Mucosa of descending colon (tissue), 3 donors: ENCODE results near the gene FHL5. TPM values are rescaled to one million over a fixed set of nuclear protein-coding genes. Genes with fewer than 3 reads are reported as not detected.
"Not testable (repeated sequence)": the region's sequence is repeated elsewhere in the genome, so short reads cannot be mapped to it uniquely, and the experiment has no call there.

Source experiments
- ATAC-seq: fragments of 200-7000 bp; cut with Tn5 transposase; one replicate; pipeline ENCODE4 v1.9.1; 2020; ENCODE audit warnings: mild to moderate bottlenecking, moderate library complexity
- DNase-seq, 3 donors: peaks; one replicate each; pipeline ENCODE4 v3.0.0-alpha.2; 2020
- H3K36me3 ChIP-seq: fragments of 200-600 bp; one replicate; pipeline ENCODE4 v1.8.0; 2021; ENCODE audit warnings: low read depth, mild to moderate bottlenecking
- H3K4me1 ChIP-seq: fragments of 200-600 bp; one replicate; pipeline ENCODE4 v1.8.0; 2021; ENCODE audit warnings: low read depth, mild to moderate bottlenecking
- H3K4me3 ChIP-seq: fragments of 200-600 bp; one replicate; pipeline ENCODE4 v1.8.0; 2021; ENCODE audit warnings: mild to moderate bottlenecking
- H3K9me3 ChIP-seq: fragments of 200-600 bp; one replicate; pipeline ENCODE4 v1.8.0; 2021; ENCODE audit warnings: mild to moderate bottlenecking
- intact Hi-C, 2 donors: fragments of 100-400 bp; cut with DNase I in 1 of 2; cut with micrococcal nuclease in 1 of 2; formaldehyde crosslinking; loops; one replicate each; pipeline versions ENCODE4 v1.11.0 to v1.11.1; 2022; cut with DNase I, micrococcal nuclease
- total RNA-seq, 3 donors: library from RNA; stranded (reverse); fragmentation: NEBNext Ultra II Directional in 2 of 3; extraction: Animal tissue kit (Norgen Biotek cat#: 25700) in 2 of 3; gene quantifications; one replicate each; pipeline versions ENCODE4 v1.2.1 to v1.2.4, GENCODE V29; 2021 to 2023
- TF ChIP-seq, protein P1 (sequence below): fragments of 200-600 bp; IDR thresholded peaks from one replicate; pipeline ENCODE4 v1.8.0; 2022; ENCODE audit warnings: antibody characterized with exemption, mild to moderate bottlenecking
- donor health status: DM: no; HTN: no; CAD: no; lungs with moderate emphysema.
- donor health status: DM: no; HTN: no; CAD: no.
- donor health status: DM: no; HTN: yes; CAD: no.

The FHL5 gene
- total RNA-seq, 3 donors from 2014 or later: 0.69 to 7.2 (median 4.2) TPM

DNA sequence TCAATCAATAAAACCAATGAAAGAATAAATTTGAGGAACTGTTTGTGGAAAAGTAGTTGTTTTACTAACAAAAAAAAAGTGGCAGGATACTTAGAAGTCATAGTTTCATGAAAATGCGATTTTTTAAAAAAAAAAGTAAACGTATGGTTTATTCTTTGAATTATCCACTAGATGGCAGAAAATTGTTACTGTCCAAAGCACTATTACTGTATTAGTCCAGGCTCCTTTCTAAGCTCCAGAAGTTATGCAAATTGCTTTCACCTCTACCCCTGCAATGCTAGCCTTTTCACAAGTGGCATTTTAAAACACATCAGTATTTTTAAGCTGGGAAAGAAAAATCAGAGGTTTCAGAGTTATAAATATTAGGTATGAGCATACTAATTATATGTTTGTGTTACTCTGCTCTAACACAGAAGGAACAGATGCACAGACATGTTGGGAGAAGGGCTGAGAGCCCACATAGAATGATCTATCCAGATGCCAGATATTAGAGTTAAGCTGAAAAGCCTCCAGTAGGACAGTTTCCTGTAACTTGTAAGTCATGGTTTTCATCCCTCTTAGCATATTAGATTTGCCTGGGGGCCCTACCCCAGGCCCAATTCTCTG, 63.9 kb downstream of the FHL5 start:
- TF ChIP-seq, protein P1, sequence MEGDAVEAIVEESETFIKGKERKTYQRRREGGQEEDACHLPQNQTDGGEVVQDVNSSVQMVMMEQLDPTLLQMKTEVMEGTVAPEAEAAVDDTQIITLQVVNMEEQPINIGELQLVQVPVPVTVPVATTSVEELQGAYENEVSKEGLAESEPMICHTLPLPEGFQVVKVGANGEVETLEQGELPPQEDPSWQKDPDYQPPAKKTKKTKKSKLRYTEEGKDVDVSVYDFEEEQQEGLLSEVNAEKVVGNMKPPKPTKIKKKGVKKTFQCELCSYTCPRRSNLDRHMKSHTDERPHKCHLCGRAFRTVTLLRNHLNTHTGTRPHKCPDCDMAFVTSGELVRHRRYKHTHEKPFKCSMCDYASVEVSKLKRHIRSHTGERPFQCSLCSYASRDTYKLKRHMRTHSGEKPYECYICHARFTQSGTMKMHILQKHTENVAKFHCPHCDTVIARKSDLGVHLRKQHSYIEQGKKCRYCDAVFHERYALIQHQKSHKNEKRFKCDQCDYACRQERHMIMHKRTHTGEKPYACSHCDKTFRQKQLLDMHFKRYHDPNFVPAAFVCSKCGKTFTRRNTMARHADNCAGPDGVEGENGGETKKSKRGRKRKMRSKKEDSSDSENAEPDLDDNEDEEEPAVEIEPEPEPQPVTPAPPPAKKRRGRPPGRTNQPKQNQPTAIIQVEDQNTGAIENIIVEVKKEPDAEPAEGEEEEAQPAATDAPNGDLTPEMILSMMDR: no peak
- no peaks in the 10 kb centered on the region for H3K9me3 ChIP-seq
- H3K4me1 ChIP-seq: no peaks in the 10 kb centered on the region
- ATAC-seq (peak; percentile 34), DNase-seq (no peak)
- H3K4me3 ChIP-seq: no peak overlapping the region
- intact Hi-C loops: loop anchor here in 1 of 2 donors (5.0 kb wide), 1 partner anchor 430 kb away; no protein-coding TSS in a partner anchor
- H3K36me3 ChIP-seq: no peaks in the 10 kb centered on the region

DNA sequence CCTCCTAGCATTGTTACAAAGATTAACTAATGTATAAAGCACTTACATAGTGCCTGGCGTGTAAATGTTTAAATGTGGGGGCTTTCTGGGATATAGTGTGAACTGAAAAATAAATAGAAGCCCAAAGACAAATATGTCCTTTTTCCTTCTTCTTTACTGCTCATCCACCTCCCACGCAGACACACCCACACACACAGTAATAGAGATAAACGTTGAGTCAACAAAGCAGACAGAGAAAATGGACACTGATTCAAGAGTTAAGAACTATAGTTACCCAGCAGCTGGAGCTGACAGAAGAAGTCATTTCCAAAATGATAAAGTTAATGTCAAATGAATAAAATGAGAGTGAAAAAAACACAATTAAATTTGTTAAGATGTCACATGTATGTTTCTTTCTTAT, 68.3 kb downstream of the FHL5 start:
- no peaks in the 10 kb centered on the region for H3K4me1 ChIP-seq
- no peak overlapping the region for H3K4me3 ChIP-seq
- H3K9me3 ChIP-seq: no peaks in the 10 kb centered on the region
- ATAC-seq (no peak), DNase-seq (no peak)
- no peaks in the 10 kb centered on the region for H3K36me3 ChIP-seq
- intact Hi-C loops: no loop called here
- TF ChIP-seq, protein P1: no peak

DNA sequence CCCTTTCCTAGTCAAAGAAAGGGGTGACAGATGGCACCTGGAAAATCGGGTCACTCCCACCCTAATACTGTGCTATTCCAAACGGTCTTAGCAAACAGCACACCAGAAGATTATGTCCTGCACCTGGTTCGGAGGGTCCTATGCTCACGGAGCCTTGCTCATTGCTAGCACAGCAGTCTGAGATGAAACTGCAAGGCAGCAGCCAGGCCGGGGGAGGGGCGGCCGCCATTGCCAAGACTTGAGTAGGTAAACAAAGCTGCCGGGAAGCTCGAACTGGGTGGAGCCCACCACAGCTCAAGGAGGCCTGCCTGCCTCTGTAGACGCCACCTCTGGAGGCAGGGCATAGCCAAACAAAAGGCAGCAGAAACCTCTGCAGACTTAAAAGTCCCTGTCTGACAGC, 75.1 kb downstream of the FHL5 start:
- ATAC-seq, H3K9me3 ChIP-seq, DNase-seq, H3K36me3 ChIP-seq, H3K4me3 ChIP-seq, H3K4me1 ChIP-seq, intact Hi-C loops: not testable (repeated sequence)

DNA sequence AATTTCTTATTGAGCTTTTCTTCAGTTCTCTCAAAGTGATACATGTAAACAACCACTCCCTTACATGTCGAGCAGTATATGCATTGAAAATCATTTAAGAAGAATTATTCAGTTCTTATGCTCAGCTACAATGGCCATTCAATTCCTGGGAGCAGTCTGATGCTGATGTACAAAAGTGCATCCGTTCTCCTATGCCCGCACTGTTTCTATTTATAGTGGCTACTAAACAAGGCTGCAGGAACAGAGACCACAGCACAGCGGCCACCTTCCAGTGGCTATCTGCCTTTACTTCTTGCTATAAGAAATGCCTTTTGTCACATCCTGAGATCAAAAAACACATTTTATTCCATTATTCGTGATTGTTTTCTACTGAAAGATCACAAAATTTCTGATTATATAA, 82.2 kb downstream of the FHL5 start:
- no peaks in the 10 kb centered on the region for H3K36me3 ChIP-seq
- TF ChIP-seq, protein P1: no peak
- no peak overlapping the region for H3K4me3 ChIP-seq
- DNase-seq (no peak), ATAC-seq (no peak)
- intact Hi-C loops: no loop called here
- H3K9me3 ChIP-seq: no peaks in the 10 kb centered on the region
- H3K4me1 ChIP-seq: no peaks in the 10 kb centered on the region

DNA sequence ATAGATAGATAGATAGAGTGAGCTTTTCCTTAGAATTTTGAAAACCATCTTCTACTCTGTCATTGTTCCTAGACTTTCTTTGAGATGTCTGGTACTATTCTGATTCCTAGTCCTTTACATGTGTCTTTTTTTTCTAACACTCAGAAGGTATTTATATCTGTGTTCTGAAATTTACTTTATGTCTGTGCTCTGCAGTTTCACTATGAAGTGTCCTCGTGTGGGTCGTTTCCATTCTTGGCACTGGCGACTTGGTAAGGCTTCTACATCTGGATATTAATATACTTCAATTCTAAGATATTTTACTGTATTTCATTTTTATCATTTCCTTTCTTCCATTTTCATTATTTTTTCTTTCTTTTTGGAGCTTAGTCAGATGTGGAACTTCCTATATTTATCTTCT, 87.0 kb downstream of the FHL5 start:
- TF ChIP-seq, protein P1: no peak
- Histone ChIP-seq H3K4me3 (no peak overlapping the region), H3K36me3 (no peaks in the 10 kb centered on the region), H3K9me3 (no peaks in the 10 kb centered on the region), H3K4me1 (no peaks in the 10 kb centered on the region)
- ATAC-seq (no peak), DNase-seq (no peak)
- intact Hi-C loops: no loop called here

DNA sequence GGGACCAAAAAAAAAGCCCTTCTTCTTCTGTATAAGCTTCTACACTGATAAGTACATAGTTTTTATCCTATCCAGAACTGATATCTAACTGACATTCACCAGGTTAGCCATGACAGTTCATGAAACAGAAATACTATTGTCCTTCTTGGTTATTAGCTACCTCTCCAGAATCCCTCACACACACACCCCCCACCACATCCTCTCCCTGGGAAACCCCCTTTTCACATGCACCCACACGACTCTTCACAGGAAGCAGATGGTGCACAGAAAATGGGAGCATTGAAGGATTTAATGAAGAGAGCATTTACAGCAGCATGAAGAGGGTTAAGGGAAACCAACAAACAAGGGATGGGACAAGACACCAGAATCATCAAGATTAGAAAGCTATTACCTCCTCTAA, 88.9 kb downstream of the FHL5 start:
- Histone ChIP-seq H3K36me3 (no peaks in the 10 kb centered on the region), H3K4me1 (no peaks in the 10 kb centered on the region), H3K4me3 (no peak overlapping the region), H3K9me3 (no peaks in the 10 kb centered on the region)
- TF ChIP-seq, protein P1: no peak
- DNase-seq: no peak
- intact Hi-C loops: no loop called here
- ATAC-seq: no peak
